Testis (tissue), 3 donors: ENCODE measurements around the gene SEMA3F. TPM values are rescaled to one million over a fixed set of nuclear protein-coding genes. Genes with fewer than 3 reads are reported as not detected.
"Not testable (repeated sequence)": the region's sequence is repeated elsewhere in the genome, so short reads cannot be mapped to it uniquely, and the experiment has no call there.

Source experiments
- DNase-seq: peaks from one replicate; pipeline ENCODE4 v3.0.0-alpha.2; 2019
- H3K27ac ChIP-seq, 2 donors: fragments of 200-600 bp; sonication (generic); one replicate each; pipeline ENCODE4 v1.5.1; 2019
- H3K27me3 ChIP-seq: fragments of 200-600 bp; sonication (generic); one replicate; pipeline ENCODE4 v1.5.1; 2019
- H3K36me3 ChIP-seq: fragments of 200-600 bp; sonication (generic); one replicate; pipeline ENCODE4 v1.5.1; 2017; ENCODE audit warnings: low read depth; ENCODE audit errors: missing control alignments
- H3K4me1 ChIP-seq: fragments of 200-600 bp; sonication (generic); one replicate; pipeline ENCODE4 v1.5.1; 2019
- H3K4me3 ChIP-seq, 2 donors: fragments of 200-600 bp; sonication (generic); one replicate each; pipeline ENCODE4 v1.5.1; 2017 to 2019
- H3K9me3 ChIP-seq: fragments of 200-600 bp; sonication (generic); one replicate; pipeline ENCODE4 v1.5.1; 2017
- CTCF ChIP-seq, 3 experiments: fragments of 450-650 bp in 2 of 3; fragments of 200-600 bp in 1 of 3; sonication (generic) in 1 of 3; IDR thresholded peaks; one replicate each; pipeline ENCODE4 v1.5.1; 2016 to 2019; ENCODE audit warnings: antibody characterized with exemption in 3 of 3, mild to moderate bottlenecking in 2 of 3, moderate library complexity in 1 of 3
- POLR2A ChIP-seq: fragments of 450-650 bp; IDR thresholded peaks from one replicate; pipeline ENCODE4 v1.6.1; 2017; ENCODE audit warnings: antibody characterized with exemption, mild to moderate bottlenecking, moderate library complexity
- WGBS, 2 donors: methylation state at CpG; one replicate each; pipeline ENCODE4 v1.1.5; 2018; 5-methylcytosine and 5-hydroxymethylcytosine counted together
- intact Hi-C: fragments of 100-400 bp; cut with DNase I; formaldehyde crosslinking; loops from one replicate; pipeline ENCODE4 v1.15.1; 2023; ENCODE audit warnings: low total_unique reads
- polyA plus RNA-seq: library from polyadenylated mRNA; stranded (reverse); fragments of 350-450 nt; fragmentation: Illumina TruSeq; extraction: RNeasy Lipid Tissue Mini Kit (QIAGEN cat#74804); gene quantifications from one replicate; pipeline ENCODE4 v1.2.3, GENCODE V29; 2014; ENCODE audit warnings: low read depth, low replicate concordance; ENCODE audit not compliant: insufficient read depth
- total RNA-seq, 2 donors: library from RNA; depleted of rRNA; stranded (reverse); fragments of >200 nt; gene quantifications; one replicate each; pipeline ENCODE4 v1.2.3, GENCODE V29; 2016

Gene SEMA3F
- total and polyA plus RNA-seq, 3 donors from 2014 or later: 6.9 to 8.3 (median 7.5) TPM

- H3K27me3 ChIP-seq: no peaks in the 10 kb centered on the region
- no peak overlapping the region for H3K4me3 ChIP-seq
- intact Hi-C loops: loop anchor here (5.0 kb wide), 1 partner anchor 32 kb away; the partner anchor contains the start of gene GNAT1
- no peak overlapping the region for H3K27ac ChIP-seq
- H3K36me3 ChIP-seq: no peaks in the 10 kb centered on the region
- WGBS, 2 donors: 74 to 80% methylated on average over 5 of the region's 5 CpGs
- no peaks in the 10 kb centered on the region for H3K9me3 ChIP-seq
- no peak for DNase-seq
- peaks cover 13% of the 10 kb centered on the region for H3K4me1 ChIP-seq
- TF ChIP-seq CTCF (IDR thresholded peaks at IDR 0.05) (no peak), POLR2A (no peak)
Measured at GRCh38 chr3:50224639-50225038, 69.5 kb downstream of the SEMA3F start.

- TF ChIP-seq CTCF (IDR thresholded peaks at IDR 0.05): no peak
- no peak for TF ChIP-seq POLR2A
- WGBS, 2 donors: 0% methylated on average over 21 to 40 of the region's 40 CpGs
- DNase-seq: peak; percentile 52
- Histone ChIP-seq H3K27me3 (no peaks in the 10 kb centered on the region), H3K4me1 (peaks cover 13% of the 10 kb centered on the region), H3K27ac (peak overlapping the region; percentile 62 to 65), H3K36me3 (no peaks in the 10 kb centered on the region), H3K4me3 (peak overlapping the region; percentile 49 to 69), H3K9me3 (no peaks in the 10 kb centered on the region)
- intact Hi-C loops: loop anchor here (5.0 kb wide), 1 partner anchor 35 kb away; the partner anchor contains the start of gene GNAT1
Measured at GRCh38 chr3:50226888-50227389, 71.8 kb downstream of the SEMA3F start.

- H3K4me1 ChIP-seq: peaks cover 13% of the 10 kb centered on the region
- H3K27me3 ChIP-seq: no peaks in the 10 kb centered on the region
- 1 to 2% methylated on average over 25 to 51 of the region's 51 CpGs for WGBS, 2 donors
- peak; percentile 93 for DNase-seq
- intact Hi-C loops: loop anchor here (5.0 kb wide), 1 partner anchor 35 kb away; the partner anchor contains the start of gene GNAT1
- peak; percentile 80 to 89 (median 85) for TF ChIP-seq CTCF (IDR thresholded peaks at IDR 0.05)
- TF ChIP-seq POLR2A: no peak
- peak overlapping the region; percentile 49 to 69 for H3K4me3 ChIP-seq
- no peaks in the 10 kb centered on the region for H3K36me3 ChIP-seq
- no peaks in the 10 kb centered on the region for H3K9me3 ChIP-seq
- peak overlapping the region; percentile 62 to 65 for H3K27ac ChIP-seq
Measured at GRCh38 chr3:50227390-50228183, 72.5 kb downstream of the SEMA3F start.

GRCh38 chr3:50228184-50228763, 73.2 kb downstream of the SEMA3F start:
- H3K27me3 ChIP-seq, H3K9me3 ChIP-seq, H3K27ac ChIP-seq, DNase-seq, H3K36me3 ChIP-seq: not testable (repeated sequence)
- 34 to 42% methylated on average over 8 to 15 of the region's 15 CpGs for WGBS, 2 donors
- peak overlapping the region in 1 of 2 donors; percentile 69 for H3K4me3 ChIP-seq
- peaks cover 13% of the 10 kb centered on the region for H3K4me1 ChIP-seq
- intact Hi-C loops: loop anchor here (5.0 kb wide), 1 partner anchor 36 kb away; the partner anchor contains the start of gene GNAT1

GRCh38 chr3:50229490-50229889, 74.4 kb downstream of the SEMA3F start:
- Histone ChIP-seq H3K27me3 (no peaks in the 10 kb centered on the region), H3K9me3 (no peaks in the 10 kb centered on the region), H3K4me1 (peaks cover 13% of the 10 kb centered on the region), H3K36me3 (no peaks in the 10 kb centered on the region), H3K4me3 (no peak overlapping the region), H3K27ac (no peak overlapping the region)
- intact Hi-C loops: loop anchor here (5.0 kb wide), 1 partner anchor 37 kb away; the partner anchor contains the start of gene GNAT1
- WGBS, 2 donors: 89 to 97% methylated on average over 3 of the region's 3 CpGs
- no peak for TF ChIP-seq POLR2A
- TF ChIP-seq CTCF (IDR thresholded peaks at IDR 0.05): no peak
- DNase-seq: no peak
